ENCODE measurements around the gene RALGAPB.
A peak's percentile ranks its signal among the peaks of the same experiment; 100 is the strongest.
"Not testable (repeated sequence)": the region's sequence is repeated elsewhere in the genome, so short reads cannot be mapped to it uniquely, and the experiment has no call there.

Gene RALGAPB

DNA sequence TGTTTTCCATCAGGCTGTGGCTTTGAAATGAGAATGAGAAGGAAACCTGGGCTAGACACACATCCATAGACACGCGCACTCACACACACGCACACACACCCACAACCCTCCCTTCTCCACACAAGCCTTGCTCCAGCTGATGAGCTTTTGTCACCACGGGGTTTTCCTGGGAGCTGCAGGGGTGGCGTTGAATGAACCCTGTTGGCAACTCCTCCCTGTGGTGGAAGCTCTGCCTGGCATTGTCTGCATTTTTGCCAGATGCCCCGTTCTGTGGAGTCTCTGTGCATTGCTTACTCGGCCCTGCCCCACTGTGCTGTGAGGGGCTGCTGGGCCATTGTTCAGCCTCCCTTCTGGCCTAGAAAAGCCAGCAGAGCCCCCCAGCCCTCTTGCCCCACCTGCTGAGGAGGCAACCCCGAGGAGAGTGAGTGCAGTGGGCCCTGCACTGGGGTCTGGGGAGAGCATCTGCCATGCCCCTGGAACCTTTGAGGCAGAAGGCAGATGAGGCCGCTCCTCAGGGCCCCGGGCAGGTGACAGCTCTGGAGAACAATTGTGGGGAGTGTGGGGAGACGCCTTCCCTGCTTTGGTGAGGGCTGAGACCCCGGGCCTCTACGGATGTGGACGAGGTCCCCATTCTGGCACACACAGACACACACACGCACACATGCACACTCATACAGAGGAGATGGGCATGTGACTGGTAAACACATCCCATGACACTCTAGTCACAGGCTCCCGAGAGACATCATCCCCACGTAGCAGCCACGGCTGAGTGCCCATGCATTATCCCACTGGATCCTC lies 118.2 kb downstream of the RALGAPB start:
- H3K9me3 ChIP-seq (ENCODE audit: control insufficient read depth, low read length), result no peaks in the 10 kb centered on the region
- H2BK15ac ChIP-seq (ENCODE audit: low read depth, poor library complexity, severe bottlenecking), result peak overlapping the region; percentile 62
- no peak overlapping the region for H4K8ac ChIP-seq (ENCODE audit: low read length)
- no peak overlapping the region for H3K23ac ChIP-seq (ENCODE audit: low read length in 2 of 2)
- H3K27me3 ChIP-seq (ENCODE audit: control insufficient read depth in 1 of 2, insufficient read depth in 1 of 2, low read length in 2 of 2), result peaks cover 0 to 42% of the 10 kb centered on the region in 2 experiments
- peaks cover 17% of the 10 kb centered on the region for H3K4me1 ChIP-seq (ENCODE audit: control insufficient read depth, insufficient read depth, low read depth, low read length)
- no peak overlapping the region for H4K91ac ChIP-seq (ENCODE audit: low read length)
- H3K79me1 ChIP-seq (replicated peaks; ENCODE audit: low read length, poor library complexity, severe bottlenecking), result no peaks in the 10 kb centered on the region
- DNase-seq, result no peak
- H2AK5ac ChIP-seq (ENCODE audit: low read length, severe bottlenecking), result peak overlapping the region; percentile 47
- no peak overlapping the region for H3K9ac ChIP-seq (ENCODE audit: low read length)
- H2BK12ac ChIP-seq (ENCODE audit: low read length in 2 of 2), result no peak overlapping the region
- H3K4ac ChIP-seq (ENCODE audit: low read depth in 1 of 2, low read length in 2 of 2), result no peak overlapping the region
- H2BK120ac ChIP-seq (ENCODE audit: low read depth, low read length), result no peak overlapping the region
- no peaks in the 10 kb centered on the region for H3K36me3 ChIP-seq (ENCODE audit: control insufficient read depth in 1 of 2, insufficient read depth in 2 of 2, low read depth in 1 of 2, low read length in 2 of 2)
- 84% methylated on average over 15 of the region's 18 CpGs for WGBS
- no peak overlapping the region for H2BK5ac ChIP-seq (ENCODE audit: low read depth, low read length, poor library complexity, severe bottlenecking)
- H3K4me2 ChIP-seq (ENCODE audit: low read length, poor library complexity, severe bottlenecking), result no peak overlapping the region
- no peak overlapping the region for H3K4me3 ChIP-seq (ENCODE audit: insufficient read depth in 1 of 2, low read depth in 1 of 2, low read length in 2 of 2)
- no peak overlapping the region for H3K27ac ChIP-seq (ENCODE audit: low read length, poor library complexity, severe bottlenecking)
- H3K14ac ChIP-seq (ENCODE audit: low read length in 2 of 2), result no peak overlapping the region
- H3K18ac ChIP-seq (ENCODE audit: low read depth in 1 of 2, low read length in 2 of 2), result no peak overlapping the region
- H2AFZ ChIP-seq (ENCODE audit: low read depth, low read length), result no peak overlapping the region

GRCh38 chr20:38591474-38592410 lies 119.1 kb downstream of the RALGAPB start:
- Histone ChIP-seq H3K18ac (ENCODE audit: low read depth in 1 of 2, low read length in 2 of 2) (no peak overlapping the region), H3K9me3 (ENCODE audit: control insufficient read depth, low read length) (no peaks in the 10 kb centered on the region), H3K4me1 (ENCODE audit: control insufficient read depth, insufficient read depth, low read depth, low read length) (peaks cover 17% of the 10 kb centered on the region), H3K14ac (ENCODE audit: low read length in 2 of 2) (no peak overlapping the region), H4K91ac (ENCODE audit: low read length) (no peak overlapping the region), H3K27me3 (ENCODE audit: control insufficient read depth in 1 of 2, insufficient read depth in 1 of 2, low read length in 2 of 2) (peaks cover 0 to 37% of the 10 kb centered on the region in 2 experiments), H2BK12ac (ENCODE audit: low read length in 2 of 2) (no peak overlapping the region), H2AFZ (ENCODE audit: low read depth, low read length) (no peak overlapping the region), H2BK15ac (ENCODE audit: low read depth, poor library complexity, severe bottlenecking) (no peak overlapping the region), H2BK5ac (ENCODE audit: low read depth, low read length, poor library complexity, severe bottlenecking) (no peak overlapping the region), H4K8ac (ENCODE audit: low read length) (no peak overlapping the region), H3K36me3 (ENCODE audit: control insufficient read depth in 1 of 2, insufficient read depth in 2 of 2, low read depth in 1 of 2, low read length in 2 of 2) (no peaks in the 10 kb centered on the region), H3K79me1 (replicated peaks; ENCODE audit: low read length, poor library complexity, severe bottlenecking) (no peaks in the 10 kb centered on the region), H3K4ac (ENCODE audit: low read depth in 1 of 2, low read length in 2 of 2) (no peak overlapping the region), H3K27ac (ENCODE audit: low read length, poor library complexity, severe bottlenecking) (no peak overlapping the region), H3K23ac (ENCODE audit: low read length in 2 of 2) (no peak overlapping the region), H3K4me3 (ENCODE audit: insufficient read depth in 1 of 2, low read depth in 1 of 2, low read length in 2 of 2) (no peak overlapping the region), H2BK120ac (ENCODE audit: low read depth, low read length) (no peak overlapping the region), H3K9ac (ENCODE audit: low read length) (no peak overlapping the region), H2AK5ac (ENCODE audit: low read length, severe bottlenecking) (peak overlapping the region; percentile 87), H3K4me2 (ENCODE audit: low read length, poor library complexity, severe bottlenecking) (no peak overlapping the region)
- 91% methylated on average over 21 of the region's 21 CpGs for WGBS
- DNase-seq, result no peak

DNA sequence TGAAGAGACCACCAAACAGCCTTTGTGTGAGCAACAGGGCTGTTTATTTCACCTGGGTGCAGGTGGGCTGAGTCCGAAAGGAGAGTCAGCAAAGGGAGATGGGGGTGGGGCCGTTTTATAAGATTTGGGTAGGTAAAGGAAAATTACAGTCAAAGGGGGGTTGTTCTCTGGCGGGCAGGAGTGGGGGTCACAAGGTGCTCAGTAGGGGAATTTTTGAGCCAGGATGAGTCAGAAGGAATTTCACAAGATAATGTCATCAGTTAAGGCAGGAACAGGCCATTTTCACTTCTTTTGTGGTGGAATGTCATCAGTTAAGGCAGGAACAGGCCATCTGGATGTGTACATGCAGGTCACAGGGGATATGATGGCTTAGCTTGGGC lies 119.8 kb downstream of the RALGAPB start:
- not testable (repeated sequence) for H3K79me1 ChIP-seq (replicated peaks; ENCODE audit: low read length, poor library complexity, severe bottlenecking); H4K8ac ChIP-seq (ENCODE audit: low read length); H3K4me3 ChIP-seq (ENCODE audit: insufficient read depth in 1 of 2, low read depth in 1 of 2, low read length in 2 of 2); H3K4ac ChIP-seq (ENCODE audit: low read depth in 1 of 2, low read length in 2 of 2); H3K36me3 ChIP-seq (ENCODE audit: control insufficient read depth in 1 of 2, insufficient read depth in 2 of 2, low read depth in 1 of 2, low read length in 2 of 2); H3K18ac ChIP-seq (ENCODE audit: low read depth in 1 of 2, low read length in 2 of 2); H3K23ac ChIP-seq (ENCODE audit: low read length in 2 of 2); H3K9me3 ChIP-seq (ENCODE audit: control insufficient read depth, low read length); H3K4me2 ChIP-seq (ENCODE audit: low read length, poor library complexity, severe bottlenecking); H2BK15ac ChIP-seq (ENCODE audit: low read depth, poor library complexity, severe bottlenecking); H2BK12ac ChIP-seq (ENCODE audit: low read length in 2 of 2); H3K27ac ChIP-seq (ENCODE audit: low read length, poor library complexity, severe bottlenecking); H2BK120ac ChIP-seq (ENCODE audit: low read depth, low read length); H2AFZ ChIP-seq (ENCODE audit: low read depth, low read length); H2BK5ac ChIP-seq (ENCODE audit: low read depth, low read length, poor library complexity, severe bottlenecking); H3K14ac ChIP-seq (ENCODE audit: low read length in 2 of 2); H4K91ac ChIP-seq (ENCODE audit: low read length); H3K9ac ChIP-seq (ENCODE audit: low read length)
- H3K4me1 ChIP-seq (ENCODE audit: control insufficient read depth, insufficient read depth, low read depth, low read length), result peaks cover 17% of the 10 kb centered on the region
- DNase-seq, result peak; percentile 49
- 41% methylated on average over 3 of the region's 3 CpGs for WGBS
- peak overlapping the region; percentile 87 for H2AK5ac ChIP-seq (ENCODE audit: low read length, severe bottlenecking)
- peaks cover 0 to 31% of the 10 kb centered on the region in 2 experiments for H3K27me3 ChIP-seq (ENCODE audit: control insufficient read depth in 1 of 2, insufficient read depth in 1 of 2, low read length in 2 of 2)

GRCh38 chr20:38594281-38594680 lies 121.6 kb downstream of the RALGAPB start:
- H3K23ac ChIP-seq (ENCODE audit: low read length in 2 of 2); H3K4me3 ChIP-seq (ENCODE audit: insufficient read depth in 1 of 2, low read depth in 1 of 2, low read length in 2 of 2); H3K14ac ChIP-seq (ENCODE audit: low read length in 2 of 2); H3K4ac ChIP-seq (ENCODE audit: low read depth in 1 of 2, low read length in 2 of 2); H2AK5ac ChIP-seq (ENCODE audit: low read length, severe bottlenecking); H2BK5ac ChIP-seq (ENCODE audit: low read depth, low read length, poor library complexity, severe bottlenecking); H3K36me3 ChIP-seq (ENCODE audit: control insufficient read depth in 1 of 2, insufficient read depth in 2 of 2, low read depth in 1 of 2, low read length in 2 of 2); H2AFZ ChIP-seq (ENCODE audit: low read depth, low read length); DNase-seq; H4K8ac ChIP-seq (ENCODE audit: low read length); H3K9ac ChIP-seq (ENCODE audit: low read length); H3K79me1 ChIP-seq (replicated peaks; ENCODE audit: low read length, poor library complexity, severe bottlenecking); H4K91ac ChIP-seq (ENCODE audit: low read length); H2BK120ac ChIP-seq (ENCODE audit: low read depth, low read length); H3K18ac ChIP-seq (ENCODE audit: low read depth in 1 of 2, low read length in 2 of 2); H3K27ac ChIP-seq (ENCODE audit: low read length, poor library complexity, severe bottlenecking); H2BK12ac ChIP-seq (ENCODE audit: low read length in 2 of 2); H2BK15ac ChIP-seq (ENCODE audit: low read depth, poor library complexity, severe bottlenecking); H3K9me3 ChIP-seq (ENCODE audit: control insufficient read depth, low read length); H3K4me2 ChIP-seq (ENCODE audit: low read length, poor library complexity, severe bottlenecking): not testable (repeated sequence)
- peaks cover 0 to 30% of the 10 kb centered on the region in 2 experiments for H3K27me3 ChIP-seq (ENCODE audit: control insufficient read depth in 1 of 2, insufficient read depth in 1 of 2, low read length in 2 of 2)
- H3K4me1 ChIP-seq (ENCODE audit: control insufficient read depth, insufficient read depth, low read depth, low read length), result peaks cover 21% of the 10 kb centered on the region
- WGBS, result 76% methylated on average over 12 of the region's 12 CpGs
